Pancreas (tissue), 10 donors: ENCODE results near the gene CEP20. TPM values are rescaled to one million over a fixed set of nuclear protein-coding genes. Genes with fewer than 3 reads are reported as not detected.
A peak's percentile ranks its signal among the peaks of the same experiment; 100 is the strongest.

Source experiments
- ATAC-seq, 4 donors: fragments of 200-7000 bp; cut with Tn5 transposase; one replicate each; pipeline versions ENCODE4 v1.8.0 to v1.9.1; 2020; ENCODE audit warnings: mild to moderate bottlenecking in 4 of 4, moderate library complexity in 4 of 4
- DNase-seq, 6 donors: peaks; one replicate each; pipeline ENCODE4 v3.0.0-alpha.2; 2020
- FAIRE-seq: peaks from 2 replicates; lab custom pipeline; 2012; peaks lifted over from hg19 to GRCh38; lab: Jason Lieb, UNC
- H3K27ac ChIP-seq, 4 donors: fragments of 200-600 bp; sonication (generic); 1 replicate in 3 of 4; 2 replicates in 1 of 4; pipeline versions ENCODE4 v1.5.0 to v1.8.0; 2020
- H3K27me3 ChIP-seq, 4 donors: fragments of 200-600 bp; one replicate each; pipeline ENCODE4 v1.8.0; 2021
- H3K36me3 ChIP-seq, 3 donors: fragments of 200-600 bp; sonication (generic) in 1 of 3; one replicate each; pipeline versions ENCODE4 v1.5.0 to v1.8.0; 2020 to 2021
- H3K4me1 ChIP-seq, 3 donors: fragments of 200-600 bp; one replicate each; pipeline ENCODE4 v1.8.0; 2021
- H3K4me3 ChIP-seq, 4 donors: fragments of 200-600 bp; sonication (generic) in 2 of 4; one replicate each; pipeline versions ENCODE4 v1.5.0 to v1.8.0; 2020 to 2021
- H3K9me3 ChIP-seq, 4 donors: fragments of 200-600 bp; one replicate each; pipeline ENCODE4 v1.8.0; 2021
- WGBS, 2 donors: extraction: QIAGEN DNeasy Blood & Tissue Kit; methylation state at CpG; one replicate each; pipeline ENCODE4 v1.1.7; 2013; 5-methylcytosine and 5-hydroxymethylcytosine counted together
- intact Hi-C, 3 donors: fragments of 100-400 bp; cut with DNase I; formaldehyde crosslinking; loops; one replicate each; pipeline versions ENCODE4 v1.11.1 to v1.14.2; 2022
- polyA plus RNA-seq, 2 donors: library from polyadenylated mRNA; stranded (reverse); fragments of 200-250 nt; gene quantifications; one replicate each; pipeline ENCODE4 v1.2.3, GENCODE V29; 2013
- total RNA-seq, 6 donors: library from RNA; stranded (reverse); fragmentation: NEBNext Ultra II Directional in 4 of 6; extraction: Animal tissue kit (Norgen Biotek cat#: 25700) in 4 of 6; gene quantifications; one replicate each; pipeline versions ENCODE4 v1.2.1 to v1.2.4, GENCODE V29; 2021 to 2023
- TF ChIP-seq, protein P1 (sequence below), 4 donors: fragments of 200-600 bp; sonication (generic) in 3 of 4; IDR thresholded peaks; one replicate each; pipeline versions ENCODE4 v1.5.0 to v1.8.0; 2021; ENCODE audit warnings: antibody characterized with exemption in 4 of 4
- donor health status: healthy with polysubstance abuse.
- donor health status: DM: no; HTN: no; CAD: no; lungs with moderate emphysema.
- donor health status: DM: no; HTN: no; CAD: no.
- donor health status: control.
- donor health status: control.
- donor health status: Bipolar disorder and iron deficiency.
- donor health status: DM: yes; HTN: yes; CAD: no.
- donor health status: DM: no; HTN: no; CAD: no.
- donor health status: DM: no; HTN: no; CAD: no.
- donor health status: DM: yes; HTN: yes; CAD: no.

The CEP20 gene
- total and polyA plus RNA-seq, 8 donors: 8.6 to 21.3 (median 17.5) TPM

GRCh38 chr16:15830832-15831451, 57.5 kb downstream of the CEP20 start:
- intact Hi-C loops: no loop called here
- no peaks in the 10 kb centered on the region for H3K9me3 ChIP-seq
- TF ChIP-seq, protein P1, sequence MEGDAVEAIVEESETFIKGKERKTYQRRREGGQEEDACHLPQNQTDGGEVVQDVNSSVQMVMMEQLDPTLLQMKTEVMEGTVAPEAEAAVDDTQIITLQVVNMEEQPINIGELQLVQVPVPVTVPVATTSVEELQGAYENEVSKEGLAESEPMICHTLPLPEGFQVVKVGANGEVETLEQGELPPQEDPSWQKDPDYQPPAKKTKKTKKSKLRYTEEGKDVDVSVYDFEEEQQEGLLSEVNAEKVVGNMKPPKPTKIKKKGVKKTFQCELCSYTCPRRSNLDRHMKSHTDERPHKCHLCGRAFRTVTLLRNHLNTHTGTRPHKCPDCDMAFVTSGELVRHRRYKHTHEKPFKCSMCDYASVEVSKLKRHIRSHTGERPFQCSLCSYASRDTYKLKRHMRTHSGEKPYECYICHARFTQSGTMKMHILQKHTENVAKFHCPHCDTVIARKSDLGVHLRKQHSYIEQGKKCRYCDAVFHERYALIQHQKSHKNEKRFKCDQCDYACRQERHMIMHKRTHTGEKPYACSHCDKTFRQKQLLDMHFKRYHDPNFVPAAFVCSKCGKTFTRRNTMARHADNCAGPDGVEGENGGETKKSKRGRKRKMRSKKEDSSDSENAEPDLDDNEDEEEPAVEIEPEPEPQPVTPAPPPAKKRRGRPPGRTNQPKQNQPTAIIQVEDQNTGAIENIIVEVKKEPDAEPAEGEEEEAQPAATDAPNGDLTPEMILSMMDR (IDR thresholded peaks at IDR 0.05): no peak
- DNase-seq (no peak), FAIRE-seq (no peak), ATAC-seq (peak in 1 of 4 donors; percentile 17)
- H3K4me3 ChIP-seq: no peak overlapping the region
- 74 to 75% methylated on average over 6 of the region's 6 CpGs for WGBS, 2 donors
- no peaks in the 10 kb centered on the region for H3K27me3 ChIP-seq
- H3K27ac ChIP-seq: no peak overlapping the region
- no peaks in the 10 kb centered on the region for H3K4me1 ChIP-seq
- H3K36me3 ChIP-seq: no peaks in the 10 kb centered on the region

DNA sequence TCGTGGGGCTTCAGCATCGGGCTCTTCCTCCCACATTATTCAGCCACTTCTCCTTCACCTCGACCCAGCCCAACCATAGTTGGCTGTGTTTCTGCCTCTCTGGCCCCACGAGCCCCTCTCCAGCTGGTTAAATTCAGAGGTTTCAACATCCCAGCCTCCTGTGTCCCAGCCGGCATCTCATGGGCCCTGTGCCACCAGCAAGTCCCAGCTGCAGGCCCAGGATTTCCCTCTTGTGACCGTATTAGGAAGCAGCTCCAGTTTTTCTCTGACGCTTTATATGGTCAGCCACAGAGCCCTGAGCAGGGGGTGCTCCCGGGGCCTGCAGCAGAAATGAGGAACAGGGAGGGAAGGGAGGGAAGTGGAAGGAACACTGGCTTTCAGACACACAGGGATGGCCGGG, 58.9 kb downstream of the CEP20 start:
- H3K4me3 ChIP-seq: no peak overlapping the region
- H3K36me3 ChIP-seq: no peaks in the 10 kb centered on the region
- H3K9me3 ChIP-seq: no peaks in the 10 kb centered on the region
- H3K27me3 ChIP-seq: no peaks in the 10 kb centered on the region
- FAIRE-seq: no peak
- peak in 1 of 6 donors; percentile 11 for DNase-seq
- H3K4me1 ChIP-seq: no peaks in the 10 kb centered on the region
- TF ChIP-seq, protein P1 (IDR thresholded peaks at IDR 0.05): no peak
- peak in 3 of 4 donors; percentile 43 to 71 (median 47) for ATAC-seq
- 50 to 58% methylated on average over 9 of the region's 9 CpGs for WGBS, 2 donors
- H3K27ac ChIP-seq: no peak overlapping the region
- intact Hi-C loops: loop anchor here in 2 of 3 donors (10.0 kb wide), 2 partner anchors 55 to 65 kb away; no protein-coding TSS in a partner anchor

DNA sequence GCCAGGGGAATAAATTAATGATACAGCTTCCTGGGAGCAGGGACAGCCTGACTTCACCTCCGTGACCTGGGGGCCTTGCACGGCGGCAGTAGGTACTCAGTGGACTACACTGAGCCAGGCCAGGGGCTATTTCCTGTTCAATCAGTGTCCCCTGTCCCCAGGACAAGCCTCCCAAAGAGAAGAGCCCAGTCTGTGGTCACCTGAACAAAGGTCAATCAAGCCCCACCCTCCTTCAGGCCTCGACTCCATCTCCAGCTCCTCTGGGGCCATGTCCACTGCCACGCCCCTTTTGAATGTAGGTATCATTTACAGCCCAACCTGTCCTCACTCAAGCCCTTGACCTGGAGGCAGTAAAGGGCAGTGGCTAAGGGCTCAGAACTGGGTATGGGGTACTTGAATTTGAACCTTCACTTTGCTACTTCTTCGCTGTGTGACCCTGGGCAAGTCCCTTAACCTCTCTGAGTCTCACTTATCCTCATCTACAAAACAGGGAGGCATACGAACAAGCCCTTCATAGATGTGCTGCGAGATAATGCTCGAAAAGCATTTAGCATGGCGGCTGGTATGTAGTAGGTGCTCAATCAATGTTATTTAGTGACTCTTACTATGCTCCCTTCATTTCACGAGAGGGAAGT, 60.6 kb downstream of the CEP20 start:
- intact Hi-C loops: loop anchor here in 2 of 3 donors (10.0 kb wide), 2 partner anchors 53 to 63 kb away; no protein-coding TSS in a partner anchor
- no peak overlapping the region for H3K27ac ChIP-seq
- no peak for DNase-seq
- TF ChIP-seq, protein P1 (IDR thresholded peaks at IDR 0.05): no peak
- H3K36me3 ChIP-seq: no peaks in the 10 kb centered on the region
- no peaks in the 10 kb centered on the region for H3K27me3 ChIP-seq
- H3K4me3 ChIP-seq: no peak overlapping the region
- peaks cover 0 to 6% (median 0%) of the 10 kb centered on the region in 3 donors for H3K4me1 ChIP-seq
- H3K9me3 ChIP-seq: no peaks in the 10 kb centered on the region
- WGBS, 2 donors: 86 to 89% methylated on average over 11 of the region's 11 CpGs
- ATAC-seq: no peak
- no peak for FAIRE-seq

DNA sequence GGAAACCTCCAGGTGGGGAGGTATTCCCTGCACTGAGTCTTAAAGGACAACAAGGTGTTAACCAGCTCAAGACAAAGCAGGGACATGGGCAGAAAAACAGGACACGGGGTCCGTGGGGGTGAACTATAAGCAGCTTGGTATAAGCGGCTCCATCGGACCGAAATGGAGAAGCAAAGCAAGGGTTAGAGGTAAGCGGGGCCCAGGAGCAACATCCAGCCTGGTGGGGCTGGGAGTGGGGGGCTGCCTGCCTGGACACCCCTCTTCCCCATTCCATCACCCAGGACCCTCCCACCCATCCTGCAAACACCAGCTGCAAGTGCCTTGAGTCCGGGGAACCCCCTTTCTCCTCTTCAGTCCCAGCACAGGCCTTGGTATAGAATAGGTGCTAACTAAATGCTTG, 61.1 kb downstream of the CEP20 start:
- Histone ChIP-seq H3K9me3 (no peaks in the 10 kb centered on the region), H3K36me3 (no peaks in the 10 kb centered on the region), H3K27me3 (no peaks in the 10 kb centered on the region), H3K4me1 (peaks cover 0 to 11% (median 0%) of the 10 kb centered on the region in 3 donors), H3K27ac (no peak overlapping the region), H3K4me3 (no peak overlapping the region)
- 93 to 96% methylated on average over 7 of the region's 7 CpGs for WGBS, 2 donors
- DNase-seq (no peak), ATAC-seq (no peak), FAIRE-seq (no peak)
- intact Hi-C loops: loop anchor here in 2 of 3 donors (10.0 kb wide), 2 partner anchors 52 to 62 kb away; no protein-coding TSS in a partner anchor
- TF ChIP-seq, protein P1 (IDR thresholded peaks at IDR 0.05): no peak
